H1 (cell line): ENCODE results near the gene MAPRE2. TPM values are rescaled to one million over a fixed set of nuclear protein-coding genes. Genes with fewer than 3 reads are reported as not detected.

ENCODE experiments used
- CTCF ChIA-PET: fragments of 300-600 bp; sonication (Branson Sonifier 250); formaldehyde crosslinking; loops from one replicate; lab custom pipeline; 2021; ENCODE audit not compliant: partially characterized antibody; lab: Charles Lee
- POLR2A ChIA-PET: fragments of 300-600 bp; sonication (Branson Sonifier 250); formaldehyde crosslinking; loops from one replicate; lab custom pipeline; 2021; ENCODE audit warnings: inconsistent platforms; ENCODE audit not compliant: partially characterized antibody; lab: Charles Lee
- DNase-seq, 2 experiments: peaks; one replicate each; pipeline versions ENCODE4 v3.0.0 to v3.0.0-alpha.2; 2010 to 2022; ENCODE audit warnings: low spot score in 2 of 2, low read depth in 1 of 2, mixed read lengths in 1 of 2
- FAIRE-seq: peaks from 2 replicates; lab custom pipeline; 2011; peaks lifted over from hg19 to GRCh38; lab: Jason Lieb, UNC
- H2AFZ ChIP-seq: 2 replicates; pipeline ENCODE4 v1.8.1; 2012; ENCODE audit warnings: low read length, inconsistent platforms
- H2AK5ac ChIP-seq: 2 replicates; pipeline ENCODE4 v1.6.1; 2013; ENCODE audit warnings: low read depth, low read length
- H2BK120ac ChIP-seq: replicated peaks from 2 replicates; pipeline ENCODE3; 2013; ENCODE audit warnings: low read depth, low read length, inconsistent platforms
- H2BK12ac ChIP-seq: 2 replicates; pipeline ENCODE4 v1.6.1; 2013; ENCODE audit warnings: low read depth, low read length
- H2BK15ac ChIP-seq: 2 replicates; pipeline ENCODE4 v1.6.1; 2013; ENCODE audit warnings: low read length
- H2BK20ac ChIP-seq: 2 replicates; pipeline ENCODE4 v1.6.1; 2013; ENCODE audit warnings: low read length
- H2BK5ac ChIP-seq: 2 replicates; pipeline ENCODE4 v1.6.1; 2013; ENCODE audit warnings: low read depth, low read length
- H3K14ac ChIP-seq: 2 replicates; pipeline ENCODE4 v1.6.1; 2013; ENCODE audit warnings: inconsistent platforms; ENCODE audit not compliant: insufficient read length
- H3K18ac ChIP-seq: 2 replicates; pipeline ENCODE4 v1.6.1; 2013; ENCODE audit warnings: low read length; ENCODE audit errors: extremely low read depth
- H3K23ac ChIP-seq: 2 replicates; pipeline ENCODE4 v1.6.1; 2013; ENCODE audit warnings: inconsistent platforms; ENCODE audit not compliant: insufficient read length
- H3K23me2 ChIP-seq: 2 replicates; pipeline ENCODE4 v1.6.1; 2013; ENCODE audit warnings: low read depth, low read length
- H3K27ac ChIP-seq: 2 replicates; pipeline ENCODE4 v1.6.1; 2011; ENCODE audit warnings: low read depth, low read length, inconsistent platforms
- H3K27me3 ChIP-seq, 4 experiments: replicated peaks in 1 of 4; 1 replicate in 1 of 4; 2 replicates in 3 of 4; pipeline versions ENCODE4 v1.6.1 to v1.8.1; 2011 to 2013; ENCODE audit warnings: low read length in 3 of 4, mild to moderate bottlenecking in 3 of 4, inconsistent platforms in 2 of 4, mixed read lengths in 2 of 4, moderate library complexity in 1 of 4; ENCODE audit not compliant: control insufficient read depth in 3 of 4, insufficient read depth in 3 of 4; ENCODE audit errors: extremely low read depth in 1 of 4
- H3K36me3 ChIP-seq, 4 experiments: 2 replicates each; pipeline versions ENCODE4 v1.6.1 to v1.8.1; 2011 to 2013; ENCODE audit warnings: mild to moderate bottlenecking in 4 of 4, low read length in 3 of 4, moderate library complexity in 2 of 4, control low read depth in 1 of 4, inconsistent platforms in 1 of 4; ENCODE audit not compliant: insufficient read depth in 4 of 4, control insufficient read depth in 2 of 4
- H3K4ac ChIP-seq: replicated peaks from 2 replicates; pipeline ENCODE3; 2013; ENCODE audit warnings: low read length, low read depth, mixed read lengths, inconsistent platforms; ENCODE audit not compliant: insufficient read length
- H3K4me1 ChIP-seq, 4 experiments: replicated peaks in 1 of 4; 1 replicate in 1 of 4; 2 replicates in 3 of 4; pipeline versions ENCODE4 v1.6.1 to v1.8.1; 2011 to 2013; ENCODE audit warnings: low read length in 3 of 4, inconsistent platforms in 2 of 4, mixed read lengths in 1 of 4; ENCODE audit not compliant: insufficient read depth in 4 of 4, control insufficient read depth in 3 of 4
- H3K4me2 ChIP-seq, 2 experiments: 2 replicates each; pipeline versions ENCODE4 v1.6.1 to v1.8.1; 2011 to 2013; ENCODE audit warnings: low read depth in 2 of 2, low read length in 2 of 2, control low read depth in 1 of 2, inconsistent platforms in 1 of 2, mild to moderate bottlenecking in 1 of 2; ENCODE audit not compliant: insufficient read depth in 1 of 2
- H3K4me3 ChIP-seq, 4 experiments: fragments of 200-600, 300-600 bp in 1 of 4; sonication (generic), shearing (Covaris generic), sonication (Bioruptor Twin) in 1 of 4; 2 replicates each; pipeline versions ENCODE4 v1.5.1 to v1.8.1; 2011 to 2016; ENCODE audit warnings: low read length in 4 of 4, low read depth in 3 of 4, control low read depth in 2 of 4, inconsistent platforms in 2 of 4, mild to moderate bottlenecking in 2 of 4, mixed read lengths in 1 of 4, moderate library complexity in 1 of 4; ENCODE audit not compliant: insufficient read depth in 2 of 4; ENCODE audit errors: extremely low read depth in 1 of 4
- H3K56ac ChIP-seq: replicated peaks from 2 replicates; pipeline ENCODE3; 2013; ENCODE audit warnings: low read depth, mild to moderate bottlenecking, mixed read lengths, low read length, inconsistent platforms; ENCODE audit not compliant: insufficient read length
- H3K79me1 ChIP-seq: 2 replicates; pipeline ENCODE4 v1.6.1; 2013; ENCODE audit warnings: low read depth, low read length, control low read depth
- H3K79me2 ChIP-seq, 2 experiments: 2 replicates each; pipeline versions ENCODE4 v1.6.1 to v1.8.1; 2012 to 2013; ENCODE audit warnings: low read length in 2 of 2, mild to moderate bottlenecking in 2 of 2, inconsistent platforms in 1 of 2; ENCODE audit not compliant: insufficient read depth in 2 of 2, control insufficient read depth in 1 of 2
- H3K9ac ChIP-seq, 4 experiments: replicated peaks in 1 of 4; 1 replicate in 1 of 4; 2 replicates in 3 of 4; pipeline versions ENCODE4 v1.6.1 to v1.8.1; 2011 to 2013; ENCODE audit warnings: low read depth in 3 of 4, low read length in 3 of 4, control low read depth in 2 of 4, mild to moderate bottlenecking in 2 of 4, moderate library complexity in 2 of 4, inconsistent platforms in 1 of 4; ENCODE audit errors: extremely low read depth in 1 of 4
- H3K9me3 ChIP-seq, 2 experiments: 2 replicates each; pipeline versions ENCODE4 v1.6.1 to v1.8.1; 2012 to 2013; ENCODE audit warnings: mild to moderate bottlenecking in 2 of 2, moderate library complexity in 2 of 2, control low read depth in 1 of 2, inconsistent platforms in 1 of 2, low read depth in 1 of 2, low read length in 1 of 2, mixed read lengths in 1 of 2; ENCODE audit not compliant: insufficient read depth in 2 of 2
- H4K20me1 ChIP-seq, 2 experiments: replicated peaks in 1 of 2; 2 replicates each; pipeline versions ENCODE3 to v1.8.1; 2011 to 2013; ENCODE audit warnings: inconsistent platforms in 2 of 2, low read length in 2 of 2, mild to moderate bottlenecking in 1 of 2; ENCODE audit not compliant: insufficient read depth in 2 of 2, control insufficient read depth in 1 of 2
- H4K5ac ChIP-seq: 2 replicates; pipeline ENCODE4 v1.6.1; 2013; ENCODE audit warnings: low read length, low read depth, mixed read lengths, inconsistent platforms; ENCODE audit not compliant: insufficient read length
- H4K8ac ChIP-seq: 2 replicates; pipeline ENCODE4 v1.8.0; 2013; ENCODE audit warnings: mild to moderate bottlenecking, moderate library complexity, low read length, inconsistent platforms; ENCODE audit not compliant: insufficient read depth; ENCODE audit errors: extremely low read depth
- H4K91ac ChIP-seq: replicated peaks from 2 replicates; pipeline ENCODE3; 2013; ENCODE audit warnings: low read length, mixed read lengths, inconsistent platforms; ENCODE audit not compliant: insufficient read length
- BACH1 ChIP-seq: IDR thresholded peaks from 2 replicates; pipeline ENCODE4 v1.6.1; 2012; ENCODE audit warnings: low read length, improper control_type of control experiment
- JUN ChIP-seq: IDR thresholded peaks from 2 replicates; pipeline ENCODE4 v1.6.1; 2011; ENCODE audit warnings: low read depth, mild to moderate bottlenecking, improper control_type of control experiment, low read length
- POU5F1 ChIP-seq: IDR thresholded peaks from 2 replicates; pipeline ENCODE4 v1.6.1; 2011; ENCODE audit warnings: low read depth, mild to moderate bottlenecking, low read length, moderate library complexity
- RAD21 ChIP-seq, 2 experiments: IDR thresholded peaks in 1 of 2; conservative IDR thresholded peaks in 1 of 2; 2 replicates each; pipeline ENCODE4 v1.6.1; 2011; ENCODE audit warnings: low read depth in 2 of 2, low read length in 2 of 2, improper control_type of control experiment in 1 of 2, inconsistent platforms in 1 of 2, mild to moderate bottlenecking in 1 of 2, moderate library complexity in 1 of 2
- RBBP5 ChIP-seq: IDR thresholded peaks from 2 replicates; pipeline ENCODE4 v1.7.1; 2012; ENCODE audit warnings: low read depth, mild to moderate bottlenecking, inconsistent platforms, low read length, moderate library complexity, borderline replicate concordance
- SIRT6 ChIP-seq: IDR thresholded peaks from one replicate; pipeline ENCODE4 v1.7.1; 2012; ENCODE audit warnings: low read length, inconsistent platforms
- SRF ChIP-seq: IDR thresholded peaks from 2 replicates; pipeline ENCODE4 v1.6.1; 2011; ENCODE audit warnings: mild to moderate bottlenecking, low read depth, low read length, moderate library complexity
- TEAD4 ChIP-seq: IDR thresholded peaks from 2 replicates; pipeline ENCODE4 v1.6.1; 2012; ENCODE audit warnings: low read depth, low read length, inconsistent platforms, mixed read lengths
- polyA plus RNA-seq, 7 experiments: library from polyadenylated mRNA; depleted of rRNA in 3 of 7; stranded (reverse) in 5 of 7; unstranded in 2 of 7; fragments of >200 nt in 5 of 7; fragments of 200-250 nt in 2 of 7; gene quantifications; 1 replicate in 5 of 7; 2 replicates in 1 of 7; 4 replicates in 1 of 7; pipeline versions ENCODE4 v1.2.1 to v1.2.3, GENCODE V29; 2011 to 2013; ENCODE audit warnings: missing spikeins in 2 of 7, mixed read lengths in 2 of 7
- total RNA-seq: library from RNA; stranded (reverse); fragmentation: NEBNext Ultra II Directional; extraction: Animal tissue kit (Norgen Biotek cat#: 25700); gene quantifications from 2 replicates; pipeline ENCODE4 v1.2.1, GENCODE V29; 2021
- TF ChIP-seq, protein P1 (sequence below): IDR thresholded peaks from 2 replicates; pipeline ENCODE4 v1.6.1; 2011; ENCODE audit warnings: low read depth, mild to moderate bottlenecking, low read length; ENCODE audit not compliant: insufficient read depth
- TF ChIP-seq, protein P2 (sequence below): IDR thresholded peaks from 2 replicates; pipeline ENCODE4 v1.6.1; 2011; ENCODE audit warnings: low read length, improper control_type of control experiment
- TF ChIP-seq, protein P3 (sequence below), 3 experiments: IDR thresholded peaks; 1 replicate in 2 of 3; 2 replicates in 1 of 3; pipeline versions ENCODE4 v1.5.1 to v1.6.1; 2011; ENCODE audit warnings: low read length in 3 of 3, mild to moderate bottlenecking in 3 of 3, inconsistent platforms in 2 of 3, low read depth in 1 of 3, moderate library complexity in 1 of 3; ENCODE audit not compliant: insufficient read depth in 1 of 3; ENCODE audit errors: control extremely low read depth in 1 of 3

The MAPRE2 gene
- total and polyA plus RNA-seq, 2 of the 8 experiments (the other 6 are each of a cell fraction or from before 2014, with no cell fraction given), result 32.6 to 33.1 TPM

DNA sequence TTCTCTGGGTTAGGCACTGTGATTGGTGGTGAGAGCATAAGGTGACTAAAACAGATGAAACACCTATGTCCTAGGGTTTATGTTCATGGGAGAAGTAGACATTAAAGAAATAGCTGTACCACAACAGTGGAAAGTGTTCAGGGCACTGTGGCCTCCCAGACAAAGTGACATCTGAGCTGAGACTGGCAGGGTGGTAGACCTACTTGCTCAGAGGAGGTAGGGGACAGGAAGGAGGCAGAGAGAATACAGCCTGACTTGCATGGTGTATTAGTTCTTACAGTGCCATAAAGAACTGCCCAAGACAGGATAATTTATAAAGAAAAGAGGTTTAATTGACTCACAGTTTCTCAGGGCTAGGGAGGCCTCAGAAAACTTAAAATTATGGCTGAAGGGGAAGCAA lies 82.6 kb downstream of the MAPRE2 start:
- ChIA-PET CTCF (interaction anchor here (0.7 to 6.5 kb wide), 12 partner anchors 9 to 115 kb away, joined by 3 to 80 read pairs (median 5); no protein-coding TSS in a partner anchor), POLR2A (no interaction called here)
- H3K4me2 ChIP-seq, result no peak overlapping the region
- no peak overlapping the region for H3K18ac ChIP-seq
- no peaks in the 10 kb centered on the region for H3K23me2 ChIP-seq
- H4K5ac ChIP-seq, result no peak overlapping the region
- no peak overlapping the region for H2BK120ac ChIP-seq
- no peak overlapping the region for H4K91ac ChIP-seq
- no peak overlapping the region for H4K8ac ChIP-seq
- H3K79me2 ChIP-seq, result no peaks in the 10 kb centered on the region
- peaks cover 0 to 7% (median 4%) of the 10 kb centered on the region in 4 experiments; a peak in 6 of 7 replicates for H3K4me1 ChIP-seq
- no peak overlapping the region for H2BK20ac ChIP-seq
- peaks cover 0 to 5% (median 0%) of the 10 kb centered on the region in 4 experiments; a peak in 2 of 8 replicates for H3K36me3 ChIP-seq
- H3K14ac ChIP-seq, result no peak overlapping the region
- no peaks in the 10 kb centered on the region for H3K9me3 ChIP-seq
- no peak overlapping the region for H3K4ac ChIP-seq
- no peak overlapping the region for H3K56ac ChIP-seq
- no peak for DNase-seq
- H2AFZ ChIP-seq, result no peak overlapping the region
- FAIRE-seq, result no peak
- peaks cover 0 to 2% of the 10 kb centered on the region in 2 experiments for H4K20me1 ChIP-seq
- H2BK5ac ChIP-seq, result no peak overlapping the region
- no peak overlapping the region for H3K27ac ChIP-seq
- no peak overlapping the region for H2AK5ac ChIP-seq
- H2BK15ac ChIP-seq, result no peak overlapping the region
- H3K23ac ChIP-seq, result no peak overlapping the region
- no peak overlapping the region for H3K4me3 ChIP-seq
- no peak overlapping the region for H3K9ac ChIP-seq
- H3K79me1 ChIP-seq, result no peaks in the 10 kb centered on the region; the same call in 1 of the 2 replicates
- no peaks in the 10 kb centered on the region for H3K27me3 ChIP-seq
- no peak overlapping the region for H2BK12ac ChIP-seq
- TF ChIP-seq JUN (no peak), POU5F1 (no peak), RAD21 (IDR thresholded peaks at IDR 0.05 in 1 of 2, conservative IDR thresholded peaks at IDR 0.05 in 1 of 2; ENCODE audit: low read depth in 2 of 2, low read length in 2 of 2) (no peak), BACH1 (no peak), TEAD4 (no peak), SRF (no peak), SIRT6 (no peak), RBBP5 (no peak)
- TF ChIP-seq, protein P1, sequence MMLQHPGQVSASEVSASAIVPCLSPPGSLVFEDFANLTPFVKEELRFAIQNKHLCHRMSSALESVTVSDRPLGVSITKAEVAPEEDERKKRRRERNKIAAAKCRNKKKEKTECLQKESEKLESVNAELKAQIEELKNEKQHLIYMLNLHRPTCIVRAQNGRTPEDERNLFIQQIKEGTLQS, result no peak
- TF ChIP-seq, protein P2, sequence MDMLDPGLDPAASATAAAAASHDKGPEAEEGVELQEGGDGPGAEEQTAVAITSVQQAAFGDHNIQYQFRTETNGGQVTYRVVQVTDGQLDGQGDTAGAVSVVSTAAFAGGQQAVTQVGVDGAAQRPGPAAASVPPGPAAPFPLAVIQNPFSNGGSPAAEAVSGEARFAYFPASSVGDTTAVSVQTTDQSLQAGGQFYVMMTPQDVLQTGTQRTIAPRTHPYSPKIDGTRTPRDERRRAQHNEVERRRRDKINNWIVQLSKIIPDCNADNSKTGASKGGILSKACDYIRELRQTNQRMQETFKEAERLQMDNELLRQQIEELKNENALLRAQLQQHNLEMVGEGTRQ, result no peak
- TF ChIP-seq, protein P3, sequence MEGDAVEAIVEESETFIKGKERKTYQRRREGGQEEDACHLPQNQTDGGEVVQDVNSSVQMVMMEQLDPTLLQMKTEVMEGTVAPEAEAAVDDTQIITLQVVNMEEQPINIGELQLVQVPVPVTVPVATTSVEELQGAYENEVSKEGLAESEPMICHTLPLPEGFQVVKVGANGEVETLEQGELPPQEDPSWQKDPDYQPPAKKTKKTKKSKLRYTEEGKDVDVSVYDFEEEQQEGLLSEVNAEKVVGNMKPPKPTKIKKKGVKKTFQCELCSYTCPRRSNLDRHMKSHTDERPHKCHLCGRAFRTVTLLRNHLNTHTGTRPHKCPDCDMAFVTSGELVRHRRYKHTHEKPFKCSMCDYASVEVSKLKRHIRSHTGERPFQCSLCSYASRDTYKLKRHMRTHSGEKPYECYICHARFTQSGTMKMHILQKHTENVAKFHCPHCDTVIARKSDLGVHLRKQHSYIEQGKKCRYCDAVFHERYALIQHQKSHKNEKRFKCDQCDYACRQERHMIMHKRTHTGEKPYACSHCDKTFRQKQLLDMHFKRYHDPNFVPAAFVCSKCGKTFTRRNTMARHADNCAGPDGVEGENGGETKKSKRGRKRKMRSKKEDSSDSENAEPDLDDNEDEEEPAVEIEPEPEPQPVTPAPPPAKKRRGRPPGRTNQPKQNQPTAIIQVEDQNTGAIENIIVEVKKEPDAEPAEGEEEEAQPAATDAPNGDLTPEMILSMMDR (IDR thresholded peaks at IDR 0.05; ENCODE audit: control extremely low read depth in 1 of 3, insufficient read depth in 1 of 3, low read depth in 1 of 3, low read length in 3 of 3), result no peak
